Stimulated activated CD4-positive, alpha-beta T cell treated with anti-CD3 and anti-CD28 coated beads, Interleukin-1b, Interleukin-23, amount 100 ng/mL, for 24 hours (primary cell): Measurements from ENCODE around the gene HAT1.

Experiments used
- DNase-seq, 4 experiments: peaks; one replicate each; pipeline ENCODE4 v3.0.0-alpha.2; 2020; ENCODE audit warnings: low read depth in 4 of 4, low spot score in 1 of 4

HAT1 gene

GRCh38 chr2:171913517-171913916 is 8.7 kb upstream of the HAT1 start:
- DNase-seq = no peak

- no peak for DNase-seq
These were observed 2.8 kb upstream of the HAT1 start for GRCh38 chr2:171919453-171919852.

GRCh38 chr2:171921970-171922229 is 361 bp upstream of the HAT1 start:
- no peak for DNase-seq

- no peak for DNase-seq
These were observed 945 bp downstream of the HAT1 start for GRCh38 chr2:171923206-171923605.

- no peak for DNase-seq
These were observed 2.1 kb downstream of the HAT1 start for GRCh38 chr2:171924170-171924942.

- DNase-seq = no peak
These were observed 8.1 kb downstream of the HAT1 start for GRCh38 chr2:171930385-171930784.

GRCh38 chr2:171939058-171939742 is 16.9 kb downstream of the HAT1 start:
- DNase-seq = no peak

- DNase-seq = no peak
These were observed 17.4 kb downstream of the HAT1 start for GRCh38 chr2:171939743-171940071.

- no peak for DNase-seq
These were observed 19.0 kb downstream of the HAT1 start for GRCh38 chr2:171941316-171941699.

- DNase-seq = no peak
These were observed 21.6 kb downstream of the HAT1 start for GRCh38 chr2:171943869-171944268.

- DNase-seq = no peak
These were observed 30.0 kb downstream of the HAT1 start for GRCh38 chr2:171952276-171952675.

GRCh38 chr2:171952748-171953147 is 30.5 kb downstream of the HAT1 start:
- no peak for DNase-seq

- DNase-seq = no peak
These were observed 34.0 kb downstream of the HAT1 start for GRCh38 chr2:171956135-171956825.

GRCh38 chr2:171957061-171957460 is 34.8 kb downstream of the HAT1 start:
- no peak for DNase-seq

- DNase-seq = no peak
These were observed 36.2 kb downstream of the HAT1 start for GRCh38 chr2:171958475-171958874.

GRCh38 chr2:171959998-171960397 is 37.7 kb downstream of the HAT1 start:
- no peak for DNase-seq

- no peak for DNase-seq
These were observed 38.3 kb downstream of the HAT1 start for GRCh38 chr2:171960570-171960969.

- no peak for DNase-seq
These were observed 40.9 kb downstream of the HAT1 start for GRCh38 chr2:171963198-171963597.

GRCh38 chr2:171964308-171964707 is 42.0 kb downstream of the HAT1 start:
- no peak for DNase-seq

- DNase-seq = no peak
These were observed 43.0 kb downstream of the HAT1 start for GRCh38 chr2:171965238-171965637.

- DNase-seq = no peak
These were observed 43.4 kb downstream of the HAT1 start for GRCh38 chr2:171965661-171966060.

GRCh38 chr2:171966235-171966634 is 44.0 kb downstream of the HAT1 start:
- DNase-seq = no peak

- no peak for DNase-seq
These were observed 44.4 kb downstream of the HAT1 start for GRCh38 chr2:171966688-171967087.
